GM23248 (cell line): ENCODE results near the gene ARID1B. TPM values are rescaled to one million over a fixed set of nuclear protein-coding genes. Genes with fewer than 3 reads are reported as not detected.
"Not testable (repeated sequence)": the region's sequence is repeated elsewhere in the genome, so short reads cannot be mapped to it uniquely, and the experiment has no call there.

Source experiments
- DNase-seq: peaks from one replicate; pipeline ENCODE4 v3.0.0-alpha.2; 2015
- H2AFZ ChIP-seq: fragments of 200-600 bp; sonication (generic); 2 replicates; pipeline ENCODE4 v1.6.1; 2016; ENCODE audit warnings: antibody characterized with exemption
- H3F3A ChIP-seq: fragments of 200-600 bp; sonication (generic); 2 replicates; pipeline ENCODE4 v1.6.1; 2016; ENCODE audit warnings: mild to moderate bottlenecking, antibody characterized with exemption, mixed run types; ENCODE audit not compliant: insufficient read depth
- H3K27ac ChIP-seq: fragments of 200-600 bp; sonication (generic); 2 replicates; pipeline ENCODE4 v1.5.1; 2016; ENCODE audit warnings: mild to moderate bottlenecking
- H3K27me3 ChIP-seq: fragments of 200-600 bp; sonication (generic); replicated peaks from 2 replicates; pipeline ENCODE4 v1.6.1; 2016; ENCODE audit warnings: mild to moderate bottlenecking; ENCODE audit not compliant: insufficient read depth
- H3K36me3 ChIP-seq: fragments of 200-600 bp; sonication (generic); 2 replicates; pipeline ENCODE4 v1.6.1; 2016; ENCODE audit warnings: low read depth, mild to moderate bottlenecking
- H3K4me1 ChIP-seq: fragments of 200-600 bp; sonication (generic); 2 replicates; pipeline ENCODE4 v1.6.1; 2016; ENCODE audit warnings: mild to moderate bottlenecking; ENCODE audit not compliant: insufficient read depth
- H3K4me2 ChIP-seq: fragments of 200-600 bp; sonication (generic); one replicate; pipeline ENCODE4 v1.6.1; 2016; ENCODE audit warnings: mild to moderate bottlenecking; ENCODE audit not compliant: unreplicated experiment
- H3K4me3 ChIP-seq: fragments of 200-600 bp; sonication (generic); 2 replicates; pipeline ENCODE4 v1.5.1; 2016; ENCODE audit warnings: mild to moderate bottlenecking
- H3K79me2 ChIP-seq: fragments of 200-600 bp; sonication (generic); 2 replicates; pipeline ENCODE4 v1.6.1; 2016; ENCODE audit warnings: mild to moderate bottlenecking; ENCODE audit not compliant: insufficient read depth
- H3K9ac ChIP-seq: fragments of 200-600 bp; sonication (generic); 2 replicates; pipeline ENCODE4 v1.6.1; 2016; ENCODE audit warnings: mild to moderate bottlenecking
- H3K9me2 ChIP-seq: fragments of 200-600 bp; sonication (generic); 2 replicates; pipeline ENCODE4 v1.6.1; 2016; ENCODE audit warnings: mixed run types, mild to moderate bottlenecking, moderate library complexity; ENCODE audit not compliant: insufficient read depth
- H3K9me3 ChIP-seq: fragments of 200-600 bp; sonication (generic); one replicate; pipeline ENCODE4 v1.6.1; 2017; ENCODE audit warnings: low read depth
- H4K20me1 ChIP-seq: fragments of 200-600 bp; sonication (generic); 2 replicates; pipeline ENCODE4 v1.6.0; 2016; ENCODE audit not compliant: insufficient read depth
- EZH2 ChIP-seq: fragments of 200-600 bp; sonication (generic); IDR thresholded peaks from 2 replicates; pipeline ENCODE4 v1.6.1; 2018; ENCODE audit warnings: antibody characterized with exemption, mild to moderate bottlenecking; ENCODE audit not compliant: insufficient read depth, poor library complexity, severe bottlenecking
- EZH2phosphoT487 ChIP-seq: fragments of 200-600 bp; sonication (generic); IDR thresholded peaks from 2 replicates; pipeline ENCODE4 v1.6.1; 2018; ENCODE audit warnings: antibody characterized with exemption, moderate library complexity, mild to moderate bottlenecking, low read depth; ENCODE audit not compliant: insufficient read depth
- WGBS, 2 experiments: methylation state at CpG; one replicate each; pipeline ENCODE4 v1.1.6; 2015 to 2017; ENCODE audit warnings: low lambda C conversion rate in 2 of 2, low coverage in 1 of 2; ENCODE audit errors: missing lambda C conversion rate in 2 of 2; 5-methylcytosine and 5-hydroxymethylcytosine counted together
- in situ Hi-C: fragments of 300-500 bp; cut with MboI; formaldehyde crosslinking; loops from 2 replicates; pipeline ENCODE4 v1.15.0; 2020
- polyA plus RNA-seq: library from polyadenylated mRNA; unstranded; fragments of >200 nt; fragmentation: Nextera tagmentation; extraction: Ambion mirVana; gene quantifications from 2 replicates; pipeline ENCODE4 v1.2.1, GENCODE V29; 2016
- total RNA-seq: library from RNA; depleted of rRNA; stranded (reverse); fragments of >200 nt; shearing (Covaris generic); gene quantifications from 2 replicates; pipeline ENCODE4 v1.2.3, GENCODE V29; 2014

Gene ARID1B
- total and polyA plus RNA-seq, 2 experiments from 2014 or later = 19.3 to 21.2 TPM

DNA sequence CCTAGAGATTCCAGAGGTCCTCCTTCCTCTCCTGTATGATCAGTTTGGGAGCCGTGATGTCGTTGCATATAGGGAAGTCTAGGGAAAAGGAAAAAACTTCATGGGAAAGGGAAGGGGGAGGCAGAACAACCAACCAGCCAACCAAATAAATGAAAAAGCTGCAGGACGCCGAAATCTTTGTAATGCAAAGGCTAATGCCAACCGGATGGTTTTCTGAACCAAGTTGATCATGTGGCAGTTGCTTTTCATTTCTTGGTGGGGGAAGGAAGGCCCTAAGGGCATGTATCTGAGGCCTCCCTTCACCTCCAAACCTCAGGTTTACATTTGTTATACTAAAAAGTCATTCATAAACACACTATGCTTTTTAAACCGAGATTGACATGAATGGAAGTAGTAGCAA is 167.2 kb downstream of the ARID1B start:
- 92 to 99% methylated on average over 6 of the region's 6 CpGs for WGBS, 2 experiments
- H3K9me2 ChIP-seq = no peaks in the 10 kb centered on the region

DNA sequence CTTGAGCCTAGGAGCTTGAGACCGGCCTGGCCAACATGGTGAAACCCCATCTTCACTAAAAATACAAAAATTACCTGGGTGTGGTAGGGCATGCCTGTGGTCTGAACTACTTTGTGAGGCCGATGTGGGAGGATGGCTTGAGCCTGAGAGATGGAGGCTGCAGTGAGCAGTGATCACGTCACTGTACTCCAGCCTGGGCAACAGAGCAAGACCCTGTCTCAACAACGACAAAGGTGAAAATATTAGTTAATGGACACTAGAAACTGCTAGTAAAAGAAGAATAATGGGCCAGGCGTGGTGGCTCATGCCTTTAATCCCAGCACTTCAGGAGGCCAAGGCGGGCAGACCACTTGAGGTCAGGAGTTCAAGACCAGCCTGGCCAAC is 168.6 kb downstream of the ARID1B start:
- H3K4me1 ChIP-seq = peaks cover 60% of the 10 kb centered on the region
- H3K9me3 ChIP-seq, in situ Hi-C loops, H3K27me3 ChIP-seq, H3K9me2 ChIP-seq, H4K20me1 ChIP-seq, H3K27ac ChIP-seq, H3K4me2 ChIP-seq, H3K4me3 ChIP-seq, H2AFZ ChIP-seq, DNase-seq, H3K9ac ChIP-seq, H3K36me3 ChIP-seq: not testable (repeated sequence)
- WGBS, 2 experiments = 96 to 97% methylated on average over 6 of the region's 6 CpGs
- peaks cover 95% of the 10 kb centered on the region for H3K79me2 ChIP-seq
- peaks cover 39% of the 10 kb centered on the region for H3F3A ChIP-seq

More for the DNA sequence above, 167.2 kb downstream of the ARID1B start:
- H3K79me2 ChIP-seq = peaks cover 95% of the 10 kb centered on the region
- 0 out of 2 replicates have a peak, but pooled peaks cover 3% of the 10 kb centered on the region for H4K20me1 ChIP-seq
- peaks cover 48% of the 10 kb centered on the region for H3K4me1 ChIP-seq
- H3K9ac ChIP-seq = peak overlapping the region; percentile 52; the same call in 1 of the 2 replicates
- H2AFZ ChIP-seq = no peak overlapping the region
- DNase-seq = no peak
- no peak for TF ChIP-seq EZH2phosphoT487
- TF ChIP-seq EZH2 = no peak
- in situ Hi-C loops = no loop called here
- no peaks in the 10 kb centered on the region for H3K9me3 ChIP-seq
- no peak overlapping the region for H3K4me3 ChIP-seq
- H3K36me3 ChIP-seq = no peaks in the 10 kb centered on the region
- no peaks in the 10 kb centered on the region for H3K27me3 ChIP-seq
- H3K4me2 ChIP-seq = no peak overlapping the region
- H3K27ac ChIP-seq = peak overlapping the region; percentile 68
- H3F3A ChIP-seq = peaks cover 26% of the 10 kb centered on the region

DNA sequence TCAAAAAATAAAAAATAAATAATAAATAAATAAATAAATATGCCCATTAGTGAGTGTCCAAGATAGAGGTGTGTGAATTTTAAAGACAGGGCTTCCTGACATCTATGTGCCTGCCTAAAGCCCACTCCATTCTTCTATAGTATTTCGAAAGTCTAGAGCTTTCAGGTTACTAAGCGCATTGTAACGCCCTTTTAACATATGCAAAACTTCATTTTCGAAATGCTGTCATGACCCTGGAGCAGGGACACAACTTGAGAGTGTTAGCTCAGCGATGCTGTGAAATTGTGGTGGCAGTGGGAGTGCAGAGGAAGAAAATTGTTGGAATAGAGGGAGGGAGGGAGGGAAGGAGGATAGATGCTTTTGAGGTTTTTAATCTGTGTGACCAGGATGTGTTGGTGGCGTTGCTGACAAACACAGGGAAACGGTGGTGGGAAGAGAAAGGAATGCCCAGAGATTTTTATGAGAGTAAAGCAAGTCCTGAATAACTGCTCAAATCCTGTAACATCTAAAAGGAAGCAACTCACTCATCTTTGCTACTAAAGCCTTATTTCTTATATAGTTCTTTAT is 169.3 kb downstream of the ARID1B start:
- 87 to 88% methylated on average over 7 of the region's 7 CpGs for WGBS, 2 experiments
- no peak overlapping the region for H3K4me3 ChIP-seq
- H3K9ac ChIP-seq = no peak overlapping the region
- no peak overlapping the region for H3K4me2 ChIP-seq
- in situ Hi-C loops = no loop called here
- peaks cover 39% of the 10 kb centered on the region for H3F3A ChIP-seq
- DNase-seq = no peak
- H3K36me3 ChIP-seq = no peaks in the 10 kb centered on the region
- TF ChIP-seq EZH2phosphoT487 (no peak), EZH2 (no peak)
- H3K27me3 ChIP-seq = no peaks in the 10 kb centered on the region
- no peaks in the 10 kb centered on the region for H3K9me2 ChIP-seq
- H2AFZ ChIP-seq = no peak overlapping the region
- peaks cover 60% of the 10 kb centered on the region for H3K4me1 ChIP-seq
- peaks cover 95% of the 10 kb centered on the region for H3K79me2 ChIP-seq
- no peaks in the 10 kb centered on the region for H3K9me3 ChIP-seq
- no peaks in the 10 kb centered on the region for H4K20me1 ChIP-seq
- H3K27ac ChIP-seq = no peak overlapping the region

DNA sequence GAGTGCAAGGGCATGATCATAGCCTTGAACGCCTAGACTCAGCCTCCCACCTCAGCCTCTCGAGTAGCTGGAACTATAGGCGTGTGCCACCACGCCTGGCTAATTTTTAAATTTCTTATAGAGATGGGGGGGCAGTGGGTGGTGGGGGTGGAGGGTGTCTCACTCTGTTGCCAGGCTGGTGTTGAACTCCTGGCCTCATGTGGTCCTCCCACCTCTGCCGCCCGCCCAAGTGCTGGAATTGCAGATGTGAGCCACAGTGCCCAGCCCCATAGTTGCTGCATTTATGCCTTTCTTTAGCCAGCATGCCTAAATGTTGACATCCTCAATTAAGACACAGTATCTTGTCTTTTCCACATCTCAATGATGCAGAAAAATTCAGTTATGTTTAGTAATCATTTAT is 171.1 kb downstream of the ARID1B start:
- Histone ChIP-seq H3K79me2 (peaks cover 96% of the 10 kb centered on the region), H3F3A (peaks cover 32% of the 10 kb centered on the region), H3K4me3 (no peak overlapping the region), H3K9me2 (no peaks in the 10 kb centered on the region), H3K9ac (no peak overlapping the region), H3K27me3 (no peaks in the 10 kb centered on the region), H3K4me2 (peak overlapping the region; percentile 19), H3K4me1 (peaks cover 50% of the 10 kb centered on the region), H2AFZ (no peak overlapping the region), H4K20me1 (no peaks in the 10 kb centered on the region), H3K36me3 (no peaks in the 10 kb centered on the region), H3K27ac (peak overlapping the region; percentile 56; the same call in 1 of the 2 replicates), H3K9me3 (no peaks in the 10 kb centered on the region)
- in situ Hi-C loops = no loop called here
- TF ChIP-seq EZH2phosphoT487 (no peak), EZH2 (no peak)
- WGBS, 2 experiments = 95 to 100% methylated on average over 6 of the region's 6 CpGs
- no peak for DNase-seq

DNA sequence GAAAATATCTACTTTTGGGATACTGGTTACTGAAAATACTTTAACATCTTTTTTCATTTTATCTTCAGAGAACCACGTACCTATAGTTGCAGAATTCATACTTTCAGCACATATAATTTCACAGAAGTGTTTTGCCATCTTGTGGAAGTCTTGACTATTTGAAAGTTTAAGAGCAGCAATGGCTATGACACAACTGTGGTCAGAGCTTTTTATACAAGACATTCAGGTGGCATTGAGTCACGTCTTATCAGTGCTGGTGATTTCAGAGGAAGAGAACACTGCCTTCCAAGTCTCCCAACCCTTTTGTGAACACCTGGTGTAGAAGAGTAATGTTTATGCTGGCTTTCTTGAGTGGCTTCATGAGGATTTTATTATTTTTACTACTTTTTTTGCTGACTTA is 171.6 kb downstream of the ARID1B start:
- Histone ChIP-seq H3K4me2 (peak overlapping the region; percentile 19), H4K20me1 (no peaks in the 10 kb centered on the region), H3K9ac (no peak overlapping the region), H3K27me3 (no peaks in the 10 kb centered on the region), H3F3A (peaks cover 28% of the 10 kb centered on the region), H3K79me2 (peaks cover 93% of the 10 kb centered on the region), H3K4me3 (no peak overlapping the region), H3K9me2 (no peaks in the 10 kb centered on the region), H3K27ac (peak overlapping the region; percentile 56), H3K4me1 (peaks cover 47% of the 10 kb centered on the region), H2AFZ (no peak overlapping the region), H3K36me3 (no peaks in the 10 kb centered on the region), H3K9me3 (no peaks in the 10 kb centered on the region)
- peak; percentile 83 for DNase-seq
- 47 to 61% methylated on average over 2 of the region's 2 CpGs for WGBS, 2 experiments
- in situ Hi-C loops = no loop called here
- TF ChIP-seq EZH2 (no peak), EZH2phosphoT487 (no peak)
